Activated B cell treated with CpG ODN at 0.5 μM for 24 hours (primary cell): ENCODE measurements around the gene ZNF311. TPM values are rescaled to one million over a fixed set of nuclear protein-coding genes. Genes with fewer than 3 reads are reported as not detected.

ENCODE experiments used
- ATAC-seq: fragments of 200-7000 bp; cut with Tn5 transposase; one replicate; pipeline ENCODE4 v1.10.0; 2021; ENCODE audit warnings: low read depth, mild to moderate bottlenecking, moderate library complexity
- CTCF ChIA-PET: fragments of 350-600 bp; sonication (Branson Sonifier 250); formaldehyde crosslinking; loops from one replicate; lab custom pipeline; 2021; ENCODE audit warnings: antibody characterized with exemption; lab: Charles Lee
- POLR2A ChIA-PET: fragments of 350-600 bp; sonication (Branson Sonifier 250); formaldehyde crosslinking; loops from one replicate; lab custom pipeline; 2021; ENCODE audit warnings: antibody characterized with exemption; lab: Charles Lee
- DNase-seq: peaks from one replicate; pipeline ENCODE4 v3.0.0; 2022
- H3K27ac Mint-ChIP-seq: one replicate; pipeline ENCODE4 v1.8.0; 2020; ENCODE audit warnings: mixed read lengths
- H3K27me3 Mint-ChIP-seq: one replicate; pipeline ENCODE4 v1.8.0; 2021; ENCODE audit warnings: mixed read lengths
- H3K36me3 Mint-ChIP-seq: one replicate; pipeline ENCODE4 v1.8.0; 2021; ENCODE audit warnings: low read depth, mixed read lengths
- H3K4me1 Mint-ChIP-seq: one replicate; pipeline ENCODE4 v1.8.0; 2021; ENCODE audit warnings: mixed read lengths
- H3K4me3 Mint-ChIP-seq: one replicate; pipeline ENCODE4 v1.8.0; 2020; ENCODE audit warnings: mild to moderate bottlenecking, mixed read lengths
- H3K9me3 Mint-ChIP-seq: one replicate; pipeline ENCODE4 v1.8.0; 2020; ENCODE audit warnings: mixed read lengths
- CTCF ChIP-seq: fragments of 200-600 bp; IDR thresholded peaks from one replicate; pipeline ENCODE4 v1.8.0; 2022; ENCODE audit warnings: antibody characterized with exemption, mild to moderate bottlenecking
- intact Hi-C: fragments of 100-400 bp; cut with micrococcal nuclease; formaldehyde crosslinking; loops from one replicate; pipeline ENCODE4 v1.15.1; 2024
- total RNA-seq: library from RNA; stranded (reverse); gene quantifications from 2 replicates; pipeline ENCODE4 v1.2.3, GENCODE V29; 2022

ZNF311 gene
- total RNA-seq, 1 donor from 2014 or later, result 0.31 TPM

- DNase-seq, result no peak
- Mint-ChIP-seq H3K4me3 (no peak overlapping the region), H3K36me3 (peaks cover 3% of the 10 kb centered on the region), H3K27ac (no peak overlapping the region), H3K9me3 (no peaks in the 10 kb centered on the region), H3K27me3 (peaks cover 5% of the 10 kb centered on the region), H3K4me1 (peaks cover 23% of the 10 kb centered on the region)
- intact Hi-C loops, result loop anchor here (10.0 kb wide), 1 partner anchor 1263 kb away; no protein-coding TSS in a partner anchor
- no peak for TF ChIP-seq CTCF
- CTCF ChIA-PET, result no interaction called here
- no peak for ATAC-seq
- POLR2A ChIA-PET, result no interaction called here
Observed at GRCh38 chr6:28947831-28948270, 57.3 kb downstream of the ZNF311 start.

GRCh38 chr6:28947067-28947765 is 57.9 kb downstream of the ZNF311 start:
- DNase-seq (no peak), ATAC-seq (no peak)
- intact Hi-C loops, result loop anchor here (10.0 kb wide), 1 partner anchor 1262 kb away; no protein-coding TSS in a partner anchor
- Mint-ChIP-seq H3K4me3 (no peak overlapping the region), H3K27me3 (peaks cover 3% of the 10 kb centered on the region), H3K27ac (no peak overlapping the region), H3K9me3 (no peaks in the 10 kb centered on the region), H3K4me1 (peaks cover 24% of the 10 kb centered on the region), H3K36me3 (peaks cover 3% of the 10 kb centered on the region)
- no peak for TF ChIP-seq CTCF
- ChIA-PET CTCF (no interaction called here), POLR2A (interaction anchor here (0.6 kb wide), 1 partner anchor 110 kb away, joined by 3 read pairs; no protein-coding TSS in a partner anchor)

- intact Hi-C loops, result loop anchor here (10.0 kb wide), 1 partner anchor 1261 kb away; no protein-coding TSS in a partner anchor
- Mint-ChIP-seq H3K27me3 (peaks cover 3% of the 10 kb centered on the region), H3K4me1 (peaks cover 42% of the 10 kb centered on the region), H3K4me3 (no peak overlapping the region), H3K9me3 (no peaks in the 10 kb centered on the region), H3K27ac (no peak overlapping the region), H3K36me3 (peaks cover 14% of the 10 kb centered on the region)
- DNase-seq (no peak), ATAC-seq (no peak)
- TF ChIP-seq CTCF, result no peak
- CTCF ChIA-PET, result no interaction called here
- POLR2A ChIA-PET, result interaction anchor here (1.6 kb wide), 1 partner anchor 50 kb away, joined by 8 read pairs; no protein-coding TSS in a partner anchor
Observed at GRCh38 chr6:28945349-28945748, 59.8 kb downstream of the ZNF311 start.

Other genes starting within 250 kb of the ZNF311 start
- gene TRIM27, start 81.3 kb downstream of the ZNF311 start, total RNA-seq, result 59.5 and 64.8 TPM in 2 replicates
- gene OR2W1, start 39.9 kb upstream of the ZNF311 start, total RNA-seq, result not detected in 2 replicates
- not detected in 2 replicates for gene OR2B3, start 82.0 kb upstream of the ZNF311 start, total RNA-seq
- not detected in 2 replicates for gene OR2J1, start 94.2 kb upstream of the ZNF311 start, total RNA-seq
- not detected in 2 replicates for gene OR2J3, start 102.7 kb upstream of the ZNF311 start, total RNA-seq
- gene OR2J2, start 165.6 kb upstream of the ZNF311 start, total RNA-seq, result not detected in 2 replicates